NCI-H510A treated with DMSO at 0.1 percent for 48 hours (cell line): ENCODE measurements around the gene NUAK1.

Experiments used
- DNase-seq: peaks from one replicate; lab custom pipeline; 2025; lab: John Stamatoyannopoulos, UW

The NUAK1 gene

DNA sequence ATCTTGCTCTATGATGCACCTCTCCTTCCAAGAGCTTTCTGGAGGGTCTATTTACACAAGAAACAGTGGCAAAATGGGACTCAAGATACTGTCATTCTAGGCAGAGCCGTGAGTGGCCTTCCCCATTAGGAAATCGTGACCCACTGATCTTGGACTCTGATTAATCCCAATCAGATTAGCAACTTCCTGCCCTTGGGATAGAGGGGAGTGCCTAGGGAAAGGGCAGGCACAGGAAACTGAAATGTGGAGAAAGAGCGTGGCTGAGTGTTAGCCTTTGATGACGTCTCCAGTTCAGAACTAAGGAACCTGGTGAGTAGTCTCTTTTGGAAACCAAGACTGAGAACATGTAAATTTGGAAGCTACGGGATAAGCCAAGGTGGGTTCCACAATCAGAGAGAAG lies 76.1 kb downstream of the NUAK1 start:
- DNase-seq = no peak

DNA sequence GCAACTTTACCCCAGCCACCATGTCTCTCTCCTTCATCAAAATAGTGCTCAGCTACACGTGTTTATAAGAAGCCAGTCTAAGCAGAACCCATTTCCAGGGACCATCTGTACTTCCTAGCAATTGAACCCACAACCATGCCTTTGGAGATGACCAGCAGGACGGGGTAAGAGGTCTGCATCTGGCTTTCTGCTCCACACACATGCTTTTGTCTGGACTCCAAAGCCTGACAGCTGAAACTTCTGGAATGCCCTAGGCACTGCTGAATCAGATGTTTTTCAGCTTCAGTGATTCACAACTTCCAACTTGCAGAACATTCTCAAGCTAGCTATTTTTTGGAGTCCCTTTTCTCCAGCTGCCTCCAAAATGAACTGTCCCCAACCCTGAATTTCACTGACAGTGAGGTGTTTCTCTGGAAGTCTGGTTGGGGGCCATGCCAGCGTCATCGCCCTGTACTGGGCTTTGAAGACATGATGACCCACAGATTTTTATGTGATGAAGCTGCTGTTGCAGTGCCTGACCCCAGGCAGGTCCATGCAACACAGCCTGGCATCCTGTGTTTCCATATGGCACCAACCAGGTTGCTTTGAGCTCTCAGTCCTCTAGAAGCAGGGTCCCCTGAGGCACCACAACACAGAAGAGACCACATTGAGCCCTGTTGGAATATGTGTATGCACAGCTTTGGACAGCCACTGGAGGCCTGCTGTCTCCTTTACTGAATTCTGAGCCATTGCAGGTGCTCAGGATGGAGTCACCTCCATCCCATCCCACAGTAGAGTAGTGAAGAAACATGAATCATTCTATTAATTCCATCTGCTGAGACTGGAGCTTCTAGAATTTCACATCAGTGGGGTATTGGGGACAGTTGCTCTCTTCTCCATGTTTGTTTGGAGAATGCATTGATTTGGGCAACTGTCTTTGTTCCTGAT lies 80.2 kb downstream of the NUAK1 start:
- DNase-seq = no peak

DNA sequence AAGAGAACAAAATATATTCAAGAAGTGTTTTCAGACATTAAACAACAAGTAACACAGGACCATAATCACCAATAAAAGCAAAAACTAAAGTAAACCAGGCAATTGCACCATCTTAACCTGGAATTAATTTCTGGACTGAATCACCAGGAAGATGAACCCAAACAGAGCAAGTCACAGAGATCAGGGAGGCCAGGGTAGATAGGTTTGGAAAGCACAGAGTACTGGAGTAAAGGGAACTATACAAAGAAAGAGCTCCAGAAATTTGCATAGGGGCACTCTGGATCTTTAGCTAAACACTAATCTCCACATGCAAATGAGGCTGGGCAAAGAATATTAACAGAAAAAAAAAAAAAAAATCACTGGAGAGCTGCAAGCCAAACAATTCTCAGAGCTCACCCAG lies 84.7 kb downstream of the NUAK1 start:
- no peak for DNase-seq

DNA sequence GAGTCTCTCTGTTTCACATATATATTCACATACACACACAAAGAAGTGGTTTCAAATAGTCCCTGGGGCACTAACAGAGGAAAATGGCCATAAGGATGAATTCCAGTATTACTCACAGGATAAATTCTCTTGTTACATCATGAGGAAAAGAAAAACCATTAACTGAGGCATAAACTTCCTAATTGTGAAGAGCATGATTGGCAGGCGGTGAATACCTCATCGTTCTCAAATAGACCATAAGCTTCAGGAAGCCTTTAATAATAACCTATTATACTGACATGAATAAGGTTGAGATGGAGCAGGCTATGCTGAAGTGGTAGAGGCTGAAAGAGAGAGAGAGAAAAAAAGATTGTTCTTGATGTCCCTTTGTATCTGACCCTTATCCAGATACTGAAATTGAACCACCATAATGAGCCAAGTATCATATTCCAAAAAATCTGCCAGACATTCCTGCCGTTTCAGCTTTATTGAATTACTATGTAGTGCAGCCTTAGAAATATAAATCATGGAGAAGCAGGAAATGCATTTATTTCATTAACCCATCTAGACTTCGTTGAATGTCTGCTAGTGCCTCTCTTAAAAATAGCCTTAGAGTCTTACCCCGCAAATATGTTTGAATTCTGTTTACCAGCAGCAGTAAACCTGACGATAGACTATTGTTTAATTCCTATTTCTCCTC lies 86.8 kb downstream of the NUAK1 start:
- DNase-seq = no peak

DNA sequence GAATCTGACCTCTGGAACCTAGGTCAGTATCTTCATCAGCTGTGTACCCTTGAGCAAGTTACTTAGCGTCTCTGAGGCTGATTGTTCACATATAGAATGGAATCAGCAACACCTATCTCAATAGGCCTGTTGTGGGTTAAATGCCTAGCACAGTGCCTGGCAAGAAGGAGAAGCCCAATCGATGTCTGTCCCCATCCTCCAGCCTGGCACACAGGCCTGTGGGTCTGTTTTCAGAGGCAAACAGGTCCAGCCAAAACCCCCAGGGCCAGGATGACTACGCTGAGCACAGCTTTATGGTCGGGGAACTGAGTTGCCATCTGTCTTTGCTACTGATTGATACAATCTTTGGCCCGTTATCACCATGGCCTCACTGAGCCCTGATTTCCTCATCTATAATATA lies 89.2 kb downstream of the NUAK1 start:
- DNase-seq = no peak

DNA sequence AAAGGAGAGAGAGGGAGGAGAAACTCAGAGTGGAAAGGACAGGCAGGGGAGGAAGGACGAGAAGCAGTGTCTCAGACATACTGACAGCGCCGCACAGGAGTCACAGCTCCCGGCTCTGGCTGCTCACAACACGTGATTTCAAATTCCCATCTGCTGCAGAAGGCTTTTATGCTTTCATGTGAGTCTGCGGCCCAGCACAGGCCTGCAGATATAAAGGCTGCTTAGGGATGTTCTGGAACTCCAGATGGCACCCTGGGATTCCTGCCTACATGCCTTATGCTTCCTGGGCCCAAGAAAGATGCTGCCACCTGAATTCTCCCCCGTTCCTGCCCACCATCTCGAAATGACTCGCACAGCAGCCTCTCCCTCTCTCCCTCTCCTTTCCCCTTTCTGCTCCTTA lies 89.6 kb downstream of the NUAK1 start:
- no peak for DNase-seq

DNA sequence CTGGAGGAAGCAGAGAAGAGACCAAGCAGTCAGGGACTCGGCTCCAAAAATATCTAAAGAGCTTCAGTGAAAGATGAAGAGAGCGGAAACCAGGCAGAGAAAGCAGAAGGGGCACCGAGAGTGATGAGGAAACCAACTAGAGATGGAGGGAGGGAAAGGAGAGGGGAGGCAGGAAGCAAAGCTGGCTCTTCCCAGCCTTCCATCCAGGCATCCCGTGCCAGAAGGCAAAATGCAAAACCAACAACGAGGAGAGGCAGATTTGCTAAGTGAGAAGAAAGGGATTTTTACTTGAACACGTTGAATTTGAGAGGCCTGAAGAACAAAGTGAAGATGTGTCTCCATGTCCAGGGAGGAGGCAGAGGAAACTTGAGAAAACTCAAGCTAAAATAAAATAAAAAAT lies 90.1 kb downstream of the NUAK1 start:
- no peak for DNase-seq

DNA sequence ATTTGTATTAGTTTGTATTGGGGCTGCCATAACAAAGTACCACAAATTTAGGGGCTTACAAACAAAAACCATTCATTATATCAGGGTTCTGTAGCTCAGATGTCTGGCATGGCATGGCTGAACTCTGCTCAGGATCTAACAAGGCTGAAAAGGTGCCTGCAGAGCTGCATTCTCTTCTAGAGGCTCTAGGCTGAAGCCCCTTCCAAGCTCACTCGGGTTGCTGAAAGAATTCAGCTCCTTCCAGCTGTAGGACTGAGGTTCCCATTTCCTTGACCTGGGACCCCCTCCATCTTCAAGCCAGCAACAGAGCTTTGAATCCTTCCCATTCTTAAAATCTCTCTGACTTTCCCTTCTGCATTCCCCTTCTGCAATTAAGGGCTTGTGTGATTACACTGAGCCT lies 90.7 kb downstream of the NUAK1 start:
- DNase-seq = no peak

DNA sequence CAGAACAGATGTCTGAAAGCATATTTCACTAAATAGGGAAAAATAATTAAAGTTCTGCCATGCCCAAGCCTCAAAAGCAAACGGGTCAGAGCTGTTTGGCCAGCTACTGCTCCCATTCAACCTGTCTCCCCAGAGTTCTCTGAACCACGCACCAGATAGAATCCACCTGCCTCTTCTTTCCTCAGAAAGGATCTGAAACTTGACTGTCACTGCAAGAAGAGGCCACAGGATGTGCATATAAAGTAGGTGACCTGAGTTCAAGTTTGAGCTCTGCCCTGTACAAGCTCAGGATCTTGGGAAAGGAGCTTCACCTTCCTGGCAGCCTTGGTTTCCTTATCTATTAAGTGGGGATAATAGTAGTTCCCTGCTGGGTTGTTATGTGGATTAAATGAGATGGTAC lies 91.8 kb downstream of the NUAK1 start:
- DNase-seq = no peak

DNA sequence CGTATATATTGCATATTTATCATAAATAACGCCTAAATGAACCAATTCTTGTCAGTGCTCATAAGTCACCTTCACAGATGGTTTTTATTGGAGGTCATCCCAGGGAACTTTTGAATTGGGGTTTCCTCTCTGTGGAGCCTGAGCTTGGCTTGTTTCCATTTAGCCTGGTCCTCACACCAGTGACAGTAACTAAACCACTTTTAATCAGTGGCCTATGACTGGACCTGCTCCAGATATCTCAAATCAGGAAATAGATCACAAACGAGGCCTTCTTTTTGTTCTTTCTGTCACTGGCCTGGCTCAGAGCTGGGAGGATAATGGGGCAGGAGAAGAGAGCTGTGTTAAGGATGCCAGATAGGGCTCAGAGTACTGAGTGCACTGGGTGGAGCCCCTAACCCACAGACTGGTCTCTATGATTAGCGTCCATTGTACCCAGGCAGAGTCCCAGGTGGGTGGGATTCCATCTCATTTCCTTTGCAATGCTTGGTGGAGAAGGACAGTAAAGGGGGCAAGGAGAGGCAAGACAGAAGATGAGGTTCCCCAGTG lies 92.4 kb downstream of the NUAK1 start:
- DNase-seq = no peak

DNA sequence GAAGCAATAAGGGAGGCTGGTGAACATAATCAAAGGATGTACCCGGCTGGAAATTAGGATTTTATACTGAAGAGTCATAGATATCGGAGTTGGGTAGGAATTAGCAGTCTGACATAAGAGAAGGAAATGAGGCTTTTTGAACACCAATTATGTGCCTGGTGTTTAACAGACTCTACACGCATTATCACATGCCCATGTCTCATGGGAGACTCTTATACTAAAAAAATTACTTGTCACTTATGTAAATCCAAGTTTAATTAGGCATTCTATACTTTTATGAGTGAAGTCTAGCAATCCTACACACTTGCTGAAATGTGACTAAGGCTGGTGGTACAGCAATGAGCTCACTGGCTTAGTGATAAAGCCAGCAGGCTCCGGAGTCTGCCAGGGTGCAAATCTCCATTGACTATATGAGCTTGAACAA lies 93.5 kb downstream of the NUAK1 start:
- no peak for DNase-seq

DNA sequence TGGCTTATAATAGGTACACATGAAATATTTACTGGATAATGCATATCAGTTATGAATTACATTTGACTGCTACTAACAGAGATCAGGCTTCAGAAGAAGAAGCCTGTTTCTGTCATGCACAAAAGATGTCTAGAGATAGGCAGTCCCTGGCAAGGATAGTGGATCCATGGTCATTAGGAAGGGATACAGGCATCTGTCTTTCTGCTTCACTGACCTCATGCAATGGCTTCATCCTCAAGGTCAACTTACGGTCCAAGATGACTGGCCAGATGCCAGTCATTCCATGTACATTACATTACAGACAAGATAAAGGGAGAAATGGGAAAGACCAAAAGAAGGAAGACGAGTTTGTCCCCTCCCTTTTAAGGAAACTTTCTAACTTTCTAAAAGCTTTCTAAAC lies 94.0 kb downstream of the NUAK1 start:
- DNase-seq = no peak

DNA sequence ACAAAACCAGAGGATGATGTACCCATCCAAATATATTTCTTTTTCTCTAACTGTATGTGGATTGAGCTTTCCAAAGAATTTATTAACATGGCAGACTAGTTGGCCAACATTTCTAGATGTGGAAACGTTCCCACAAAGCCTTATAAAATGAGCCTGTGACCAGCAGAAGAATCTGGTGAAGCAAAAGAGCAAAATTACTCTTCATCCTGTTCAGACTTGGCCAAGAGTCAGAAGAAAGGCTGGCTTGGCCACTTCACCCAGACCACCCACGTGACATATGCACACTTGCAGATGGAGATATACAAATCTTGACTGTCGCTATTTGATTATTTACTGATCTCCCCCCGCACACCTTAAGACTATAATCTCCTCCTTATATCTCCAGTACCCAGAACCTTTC lies 96.7 kb downstream of the NUAK1 start:
- no peak for DNase-seq

DNA sequence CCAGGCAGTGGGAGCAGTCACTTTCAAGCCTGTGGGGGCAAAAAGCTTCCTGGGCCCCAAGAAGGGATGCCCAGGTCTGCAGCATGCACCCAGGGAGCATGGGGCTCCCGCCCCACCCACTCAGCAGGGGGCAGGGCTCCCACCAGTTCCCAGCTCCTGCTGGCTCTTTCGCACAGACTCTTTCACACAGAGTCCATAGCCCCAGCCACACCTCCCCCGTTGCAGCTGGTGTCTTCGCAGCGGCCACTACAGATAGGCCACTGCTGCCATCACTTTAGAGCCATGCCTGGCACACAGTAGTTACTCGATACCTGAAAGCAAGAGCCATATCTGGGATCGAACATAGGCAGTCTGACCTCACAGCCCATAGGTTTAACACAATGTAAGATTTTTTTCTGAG lies 98.2 kb downstream of the NUAK1 start:
- no peak for DNase-seq

DNA sequence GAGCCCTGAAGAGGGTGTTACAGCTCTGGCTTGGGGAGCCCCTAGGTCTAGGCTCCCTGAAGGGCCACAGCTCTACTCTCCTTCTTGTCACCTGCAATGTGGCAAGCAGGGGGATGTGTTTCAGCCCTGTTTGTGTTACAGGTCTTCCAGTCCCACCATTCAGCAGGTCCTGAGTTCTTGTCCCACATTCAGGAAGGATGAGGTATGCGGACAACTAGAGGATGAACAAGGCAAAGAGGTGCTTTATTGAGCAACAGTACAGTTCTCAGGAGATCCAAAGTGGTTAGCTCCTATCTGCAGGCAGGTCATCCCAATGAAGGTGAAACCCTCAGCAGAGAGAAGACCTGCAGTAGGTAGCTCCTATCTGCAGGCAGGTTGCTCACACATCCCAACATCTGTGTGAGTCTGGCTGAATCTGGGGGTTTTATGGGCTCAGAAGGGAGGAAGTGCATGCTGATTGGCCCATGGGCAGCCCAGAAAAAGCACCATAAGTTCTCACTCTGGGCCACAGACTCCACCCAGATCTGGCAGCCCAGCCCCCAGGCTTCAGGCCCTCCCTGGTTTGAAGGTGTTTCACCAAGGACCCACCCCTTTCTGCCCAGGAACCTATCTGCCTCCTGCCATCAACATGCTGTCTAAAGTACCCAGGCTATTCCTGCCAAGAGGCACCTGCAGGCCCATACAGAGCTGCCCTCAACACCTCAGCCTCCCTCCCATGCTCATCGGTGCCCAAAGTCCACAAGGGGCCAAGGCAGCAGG lies 98.9 kb downstream of the NUAK1 start:
- DNase-seq = no peak

DNA sequence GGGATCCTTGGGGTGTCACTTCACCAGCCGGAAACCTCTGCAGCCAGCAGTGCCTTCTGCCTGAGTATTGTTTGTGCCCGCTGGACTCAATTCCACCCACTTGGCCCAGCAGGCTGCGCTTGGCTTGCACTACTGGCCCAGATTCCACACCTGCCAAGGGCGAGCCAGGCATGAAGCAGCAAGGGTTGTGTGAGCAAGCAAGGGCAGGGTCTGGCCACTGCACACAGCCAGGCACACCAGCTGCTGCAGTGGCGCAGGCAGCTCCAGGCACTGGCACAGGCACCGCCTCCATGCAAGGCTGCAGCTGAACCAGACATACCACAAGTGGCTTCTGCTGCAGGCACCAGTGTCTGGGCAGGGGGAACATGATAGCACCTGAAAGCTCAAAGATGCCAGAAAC lies 99.5 kb downstream of the NUAK1 start:
- DNase-seq = no peak

DNA sequence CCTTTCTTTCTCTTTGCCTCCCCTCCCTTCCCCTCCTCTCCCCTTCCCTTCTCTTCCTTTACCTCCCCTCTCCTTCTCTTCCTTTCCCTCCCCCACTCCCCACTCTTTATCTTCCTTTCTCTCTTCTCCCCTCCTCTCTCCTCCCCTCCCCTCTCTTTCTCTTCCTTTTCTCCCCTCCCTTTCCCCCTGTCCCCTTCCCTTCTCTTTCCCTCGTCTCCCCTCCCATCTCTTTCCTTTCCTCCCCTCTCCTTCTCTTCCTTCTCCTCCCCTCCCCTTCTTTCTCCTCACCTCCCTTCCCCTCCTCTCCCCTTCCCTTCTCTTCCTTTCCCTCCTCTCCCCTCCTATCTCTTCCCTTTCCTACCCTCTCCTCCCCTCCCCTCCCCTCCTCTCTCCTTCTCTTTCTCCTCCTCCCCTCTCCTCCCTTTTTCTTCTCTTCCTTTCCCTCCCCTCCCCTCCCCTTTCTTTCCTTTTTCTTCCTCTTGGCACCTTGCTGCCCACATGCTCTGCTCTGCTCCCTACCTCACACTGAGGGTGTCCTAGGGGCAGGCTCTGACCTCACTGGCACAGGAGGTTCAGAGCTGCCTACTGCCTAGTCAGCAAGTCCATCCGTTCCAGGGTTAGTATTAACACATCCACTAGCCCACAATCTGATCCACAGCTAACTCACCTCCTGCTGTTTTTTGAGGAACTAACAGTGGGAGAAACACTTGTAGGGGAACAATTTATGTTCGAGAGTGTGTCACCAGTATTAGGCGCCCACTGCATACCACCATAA lies 101.0 kb downstream of the NUAK1 start:
- no peak for DNase-seq

DNA sequence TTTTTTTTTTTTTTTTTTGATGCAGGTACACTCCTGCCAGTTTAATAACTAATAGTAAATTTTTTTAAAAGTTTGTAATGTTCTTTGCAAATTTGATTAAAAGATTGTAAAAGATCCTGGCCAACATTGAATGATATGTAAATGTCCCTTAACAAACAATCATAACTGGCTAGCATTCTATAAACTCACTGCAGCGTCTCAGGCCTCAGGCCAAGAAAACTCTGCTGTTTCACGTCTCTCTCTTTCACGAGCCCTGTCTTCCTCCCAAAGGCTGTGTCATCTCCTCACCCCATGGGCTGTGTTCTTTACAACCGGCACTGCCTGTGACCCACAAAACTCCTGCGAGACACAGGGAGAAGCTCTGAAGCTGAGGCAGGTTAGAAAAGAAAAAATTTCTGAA lies 103.3 kb downstream of the NUAK1 start:
- DNase-seq = no peak

DNA sequence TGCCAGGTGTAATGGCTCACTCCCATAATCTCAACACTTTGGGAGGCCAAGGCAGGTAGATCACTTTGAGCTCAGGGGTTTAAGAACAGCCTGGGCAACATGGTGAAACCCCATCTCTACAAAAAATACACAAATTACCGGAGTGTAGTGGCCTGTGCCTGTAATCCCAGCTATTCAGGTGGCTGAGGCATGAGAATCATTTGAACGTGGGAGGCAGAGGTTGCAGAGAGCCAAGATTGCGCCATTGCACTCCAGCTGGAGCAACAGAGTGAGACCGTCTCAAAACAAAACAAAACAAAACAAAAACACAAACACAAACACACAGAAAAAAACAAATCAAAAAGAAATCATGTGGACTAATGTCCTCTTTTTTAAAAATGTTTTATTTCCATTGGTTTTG lies 104.4 kb downstream of the NUAK1 start:
- no peak for DNase-seq

DNA sequence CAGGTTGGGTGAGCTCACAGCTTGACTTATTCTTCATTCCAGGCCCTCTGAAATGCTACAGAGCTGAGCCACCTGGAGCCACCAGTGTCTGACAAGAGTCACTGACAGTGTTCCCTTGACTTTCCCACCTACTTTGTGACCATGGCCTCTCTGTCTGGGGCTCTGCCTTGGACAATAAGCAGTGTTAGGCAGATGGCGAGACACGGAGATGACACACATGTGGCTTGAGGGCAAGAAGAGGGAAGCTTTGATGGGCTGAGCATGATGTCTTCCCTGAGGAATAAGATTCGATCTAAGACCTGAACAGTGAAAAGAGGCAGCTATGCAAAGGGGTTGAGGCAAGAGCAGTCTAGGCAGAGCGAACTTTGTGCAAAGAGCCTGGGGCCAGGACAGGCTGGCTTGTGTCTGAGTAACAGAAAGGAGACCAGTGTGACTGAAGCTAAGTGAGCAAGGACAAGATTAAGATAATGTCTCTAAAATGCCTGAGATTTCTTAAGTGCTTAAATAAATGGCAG lies 105.5 kb downstream of the NUAK1 start:
- no peak for DNase-seq

DNA sequence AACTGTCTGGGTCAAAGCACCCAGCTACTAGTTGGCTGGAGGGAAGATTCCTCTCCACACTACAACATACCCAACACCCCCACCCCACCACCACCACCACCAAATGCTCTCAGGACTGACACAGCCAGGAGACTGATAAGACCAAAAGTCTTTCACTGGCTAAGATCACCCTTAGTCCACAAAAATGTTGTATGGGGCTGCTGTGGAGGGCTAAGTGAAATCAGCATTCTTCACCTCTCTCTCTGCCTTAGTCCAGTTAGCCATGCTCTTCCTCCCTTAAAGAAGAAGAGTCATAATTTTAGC lies 106.2 kb downstream of the NUAK1 start:
- DNase-seq = no peak
